Stimulated activated CD4-positive, alpha-beta T cell treated with anti-CD3 and anti-CD28 coated beads, Interleukin-4, amount 100 ng/mL, for 1 hour (primary cell): ENCODE measurements around the gene LZTS2.
"Not testable (repeated sequence)": the region's sequence is repeated elsewhere in the genome, so short reads cannot be mapped to it uniquely, and the experiment has no call there.

ENCODE experiments used
- DNase-seq: peaks from one replicate; pipeline ENCODE4 v3.0.0-alpha.2; 2020

Gene LZTS2

GRCh38 chr10:100999742-101000126, at the start of gene LZTS2:
Gene LZTS2 (plus strand): TSS chr10:100999808. CDS start chr10:101002539, 2,731 bp downstream.
- DNase-seq = no peak

GRCh38 chr10:100960251-100960650, 39.4 kb upstream of the LZTS2 start:
- DNase-seq = no peak

- DNase-seq = no peak
Measured at GRCh38 chr10:100962351-100963080, 37.1 kb upstream of the LZTS2 start.

- DNase-seq = no peak
Measured at GRCh38 chr10:100963826-100964225, 35.8 kb upstream of the LZTS2 start.

GRCh38 chr10:100965820-100966219, 33.8 kb upstream of the LZTS2 start:
- DNase-seq = no peak

- no peak for DNase-seq
Measured at GRCh38 chr10:100966887-100967286, 32.7 kb upstream of the LZTS2 start.

- DNase-seq = no peak
Measured at GRCh38 chr10:100967332-100967731, 32.3 kb upstream of the LZTS2 start.

GRCh38 chr10:100968062-100968736, 31.4 kb upstream of the LZTS2 start:
- no peak for DNase-seq

GRCh38 chr10:100968863-100969186, 30.8 kb upstream of the LZTS2 start:
- no peak for DNase-seq

GRCh38 chr10:100969187-100970075, 30.2 kb upstream of the LZTS2 start, which contains the start of gene SEMA4G:
Gene SEMA4G (plus strand): TSS chr10:100969504. CDS start chr10:100972913, 3,409 bp downstream.
- DNase-seq = peak; percentile 44

- peak; percentile 39 for DNase-seq
Measured at GRCh38 chr10:100970076-100970913, 29.3 kb upstream of the LZTS2 start.

- DNase-seq = no peak
Measured at GRCh38 chr10:100970914-100971811, 28.4 kb upstream of the LZTS2 start.

GRCh38 chr10:100972115-100972903, 27.3 kb upstream of the LZTS2 start:
- DNase-seq = no peak

- DNase-seq = no peak
Measured at GRCh38 chr10:100972904-100973535, 26.6 kb upstream of the LZTS2 start.

- DNase-seq = not testable (repeated sequence)
Measured at GRCh38 chr10:100975397-100975796, 24.2 kb upstream of the LZTS2 start.

- DNase-seq = no peak
Measured at GRCh38 chr10:100976906-100977305, 22.7 kb upstream of the LZTS2 start.

GRCh38 chr10:100977436-100977835, 22.2 kb upstream of the LZTS2 start:
- no peak for DNase-seq

- DNase-seq = no peak
Measured at GRCh38 chr10:100978121-100978900, 21.3 kb upstream of the LZTS2 start.

GRCh38 chr10:100978901-100979195, 20.8 kb upstream of the LZTS2 start:
- no peak for DNase-seq
